ENCODE data around the gene CHPF2.

Gene CHPF2

GRCh38 chr7:151232091-151232916 is at the start of gene CHPF2:
CHPF2 (plus strand) TSS chr7:151232483; CDS start chr7:151234012, 1,529 bp downstream.
- DNase-seq (ENCODE audit: low spot score) = peak; percentile 87

GRCh38 chr7:151185762-151186639 is 46.3 kb upstream of the CHPF2 start:
- DNase-seq (ENCODE audit: low spot score) = no peak

DNA sequence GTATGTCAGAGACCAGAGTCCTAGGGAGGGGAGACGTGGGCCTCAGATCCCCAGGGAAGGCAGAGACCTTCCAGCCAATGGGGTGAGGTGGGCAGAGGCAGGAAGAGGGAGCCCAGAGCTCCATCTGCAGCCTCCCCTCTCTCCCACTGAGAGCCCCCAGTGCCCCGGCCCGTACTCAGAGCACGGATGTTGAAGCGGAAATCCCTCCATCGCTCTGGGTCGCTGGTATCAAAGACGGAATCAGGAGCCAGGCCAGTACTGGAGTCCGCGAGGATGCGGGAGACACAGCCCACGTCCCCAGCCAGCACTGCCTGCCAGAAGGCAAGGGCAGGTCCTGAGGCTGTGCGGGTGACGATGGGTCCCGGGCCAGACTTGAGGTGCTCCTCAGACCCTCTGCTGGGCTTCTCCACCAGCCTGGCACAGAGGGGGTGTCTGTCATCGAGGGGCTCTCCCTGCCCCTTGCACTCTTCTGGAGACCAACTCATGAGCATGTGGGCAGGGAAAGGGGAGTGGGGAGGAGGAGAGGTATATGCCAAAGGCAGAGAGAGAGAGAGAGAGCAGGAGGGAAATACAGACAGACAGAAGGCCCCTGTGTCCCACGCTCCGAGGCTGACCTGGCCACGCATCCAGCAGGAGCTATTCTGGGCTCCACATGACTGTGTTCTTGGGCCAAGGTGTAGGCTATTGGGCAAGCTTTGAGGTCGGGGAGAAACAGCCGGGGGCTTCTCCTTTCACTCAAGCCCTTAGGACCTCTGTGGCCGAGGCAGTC is 45.5 kb upstream of the CHPF2 start, which contains the start of gene ASB10:
Gene ASB10 (minus strand): TSS at position 611 of the 769 bp plus-strand sequence. CDS start 120 bp downstream, at position 491.
- DNase-seq (ENCODE audit: low spot score) = no peak

DNA sequence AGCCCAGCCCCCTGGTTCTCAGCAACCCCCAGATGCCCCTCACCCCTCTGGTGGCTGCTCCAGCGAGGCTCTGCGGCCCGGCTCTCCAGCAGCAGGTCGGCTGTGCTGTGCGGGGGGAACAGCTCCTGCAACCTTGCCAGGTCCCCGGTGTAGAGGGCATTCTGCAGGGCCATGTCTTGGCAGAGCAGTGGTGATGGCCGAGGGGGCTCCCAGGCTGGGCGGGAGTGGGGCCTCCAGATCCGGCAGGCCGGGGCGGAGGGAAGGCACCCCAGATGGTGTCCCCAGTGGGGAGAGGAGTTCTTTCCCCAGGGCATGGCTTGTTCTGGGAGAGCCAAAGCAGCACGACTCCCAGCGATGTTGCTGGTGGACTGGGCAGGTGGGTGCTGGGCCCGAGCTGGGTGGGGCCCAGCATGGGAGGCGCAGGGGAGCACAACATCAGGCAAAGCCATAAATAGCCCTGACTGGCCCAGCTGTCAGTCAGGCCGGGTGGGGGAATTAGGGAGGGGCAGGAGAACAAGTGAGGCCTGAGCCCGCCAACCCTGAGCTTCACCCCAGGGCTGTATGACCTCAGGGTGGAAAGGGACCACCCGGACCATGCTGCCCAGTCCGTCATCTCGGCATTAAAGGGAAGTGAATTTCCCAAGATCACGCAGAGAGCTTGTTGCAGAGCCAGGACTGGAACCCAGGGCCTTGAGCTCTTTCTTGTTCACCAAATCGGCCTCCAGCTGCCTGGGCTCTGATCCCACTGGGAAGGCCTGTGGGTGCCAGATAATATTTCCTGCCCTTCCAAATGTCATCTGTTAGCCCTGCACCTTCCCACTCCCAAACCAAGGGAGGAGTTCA is 44.7 kb upstream of the CHPF2 start:
- DNase-seq (ENCODE audit: low spot score) = no peak

GRCh38 chr7:151188252-151188542 is 44.1 kb upstream of the CHPF2 start:
- no peak for DNase-seq (ENCODE audit: low spot score)

- DNase-seq (ENCODE audit: low spot score) = no peak
Measured at GRCh38 chr7:151189038-151189437, 43.2 kb upstream of the CHPF2 start.

GRCh38 chr7:151191544-151191943 is 40.7 kb upstream of the CHPF2 start:
- no peak for DNase-seq (ENCODE audit: low spot score)

GRCh38 chr7:151192002-151192539 is 40.2 kb upstream of the CHPF2 start:
- DNase-seq (ENCODE audit: low spot score) = no peak

DNA sequence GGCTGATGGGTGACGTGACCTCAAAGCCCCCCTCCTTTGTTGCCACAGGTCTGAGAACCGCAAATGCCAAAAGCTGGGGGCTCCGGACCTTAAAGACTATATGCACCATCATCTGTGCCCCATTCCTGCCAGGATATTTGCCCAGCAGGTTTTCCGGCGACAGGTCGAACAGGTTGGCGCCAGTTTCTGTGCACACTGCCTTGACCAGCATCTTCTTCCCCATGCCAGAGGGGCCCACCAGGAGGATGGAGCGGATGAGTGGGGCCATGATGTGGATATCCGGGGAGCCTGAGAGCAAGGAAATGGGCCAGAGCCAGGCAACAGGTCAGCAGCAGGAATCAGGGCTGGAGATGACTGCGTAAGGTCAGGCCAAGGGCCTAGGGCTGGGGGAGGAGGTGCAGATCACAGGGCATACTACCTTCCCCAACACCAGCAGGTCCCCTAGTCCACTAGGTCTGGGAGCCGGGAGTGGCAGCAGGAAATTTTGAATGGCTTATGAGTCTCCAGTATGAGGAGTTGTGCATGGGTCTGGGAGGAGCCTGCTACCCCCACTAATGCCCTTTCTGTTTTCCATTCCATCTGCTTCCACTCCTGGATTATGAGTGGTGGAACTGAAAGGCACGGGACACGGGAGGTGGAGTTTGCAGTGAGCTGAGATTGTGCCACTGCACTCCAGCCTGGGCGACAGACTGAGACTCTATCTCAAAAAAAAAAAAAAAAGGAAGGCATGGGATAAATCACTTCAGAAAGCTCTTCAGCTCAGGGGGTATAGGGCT is 38.9 kb upstream of the CHPF2 start:
- no peak for DNase-seq (ENCODE audit: low spot score)

- DNase-seq (ENCODE audit: low spot score) = no peak
Measured at GRCh38 chr7:151194188-151194587, 38.1 kb upstream of the CHPF2 start.

DNA sequence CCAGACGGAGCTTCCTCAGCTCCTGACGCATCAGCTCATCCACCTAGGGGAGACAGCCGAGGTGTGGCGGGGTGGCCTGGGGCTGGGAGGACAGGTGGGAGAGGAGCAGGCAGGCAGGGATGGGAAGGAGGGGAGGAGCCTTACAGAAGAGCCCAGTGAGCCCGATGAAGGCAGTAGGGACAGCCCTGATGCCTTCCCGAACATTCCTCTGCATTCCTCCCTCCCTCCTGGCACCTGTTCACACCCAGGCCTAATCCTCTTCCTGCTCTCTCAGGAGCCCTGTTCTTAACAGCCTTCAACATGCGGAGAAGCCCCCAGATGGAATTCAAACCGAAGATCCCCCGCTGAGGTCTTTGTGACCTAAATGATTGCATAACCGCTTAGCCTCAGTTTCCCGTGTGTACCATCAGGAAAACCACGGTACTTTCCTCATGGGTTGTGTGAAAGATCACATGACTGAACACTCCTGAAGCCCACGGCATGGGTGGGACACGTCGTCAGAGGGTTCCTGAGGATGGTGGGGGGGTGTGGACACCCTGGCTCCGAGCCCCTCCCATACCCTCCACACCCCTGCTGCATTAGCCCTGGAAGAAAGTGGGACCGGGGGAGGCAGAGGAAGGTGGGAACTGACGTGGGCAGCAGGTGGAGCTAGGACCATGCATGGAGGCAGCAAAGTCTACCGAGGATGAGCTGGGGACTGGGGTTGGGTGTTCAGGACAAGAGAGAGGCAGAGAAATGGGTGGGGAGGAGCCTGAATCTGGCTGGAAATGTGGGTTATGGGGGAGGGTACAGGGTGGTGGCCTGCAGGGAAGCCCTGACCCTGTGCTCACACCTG is 36.5 kb upstream of the CHPF2 start:
- DNase-seq (ENCODE audit: low spot score) = no peak

DNA sequence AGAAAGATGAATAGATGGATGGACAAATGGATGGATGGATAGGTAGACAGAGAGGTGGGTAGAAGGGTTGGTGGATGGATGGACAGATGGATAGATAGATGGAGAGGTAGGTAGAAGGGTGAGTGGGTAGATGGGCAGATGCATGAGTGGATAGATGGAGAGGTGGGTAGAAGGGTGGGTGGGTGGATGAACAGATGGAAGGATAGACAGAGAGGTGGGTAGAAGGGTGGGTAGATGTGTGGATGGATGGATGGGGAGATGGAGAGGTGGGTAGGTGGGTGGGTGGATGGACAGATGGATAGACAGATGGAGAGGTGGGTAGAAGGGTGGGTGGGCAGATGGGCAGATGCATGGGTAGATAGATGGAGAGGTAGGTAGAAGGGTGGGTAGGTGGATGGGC is 34.4 kb upstream of the CHPF2 start:
- DNase-seq (ENCODE audit: low spot score) = no peak

DNA sequence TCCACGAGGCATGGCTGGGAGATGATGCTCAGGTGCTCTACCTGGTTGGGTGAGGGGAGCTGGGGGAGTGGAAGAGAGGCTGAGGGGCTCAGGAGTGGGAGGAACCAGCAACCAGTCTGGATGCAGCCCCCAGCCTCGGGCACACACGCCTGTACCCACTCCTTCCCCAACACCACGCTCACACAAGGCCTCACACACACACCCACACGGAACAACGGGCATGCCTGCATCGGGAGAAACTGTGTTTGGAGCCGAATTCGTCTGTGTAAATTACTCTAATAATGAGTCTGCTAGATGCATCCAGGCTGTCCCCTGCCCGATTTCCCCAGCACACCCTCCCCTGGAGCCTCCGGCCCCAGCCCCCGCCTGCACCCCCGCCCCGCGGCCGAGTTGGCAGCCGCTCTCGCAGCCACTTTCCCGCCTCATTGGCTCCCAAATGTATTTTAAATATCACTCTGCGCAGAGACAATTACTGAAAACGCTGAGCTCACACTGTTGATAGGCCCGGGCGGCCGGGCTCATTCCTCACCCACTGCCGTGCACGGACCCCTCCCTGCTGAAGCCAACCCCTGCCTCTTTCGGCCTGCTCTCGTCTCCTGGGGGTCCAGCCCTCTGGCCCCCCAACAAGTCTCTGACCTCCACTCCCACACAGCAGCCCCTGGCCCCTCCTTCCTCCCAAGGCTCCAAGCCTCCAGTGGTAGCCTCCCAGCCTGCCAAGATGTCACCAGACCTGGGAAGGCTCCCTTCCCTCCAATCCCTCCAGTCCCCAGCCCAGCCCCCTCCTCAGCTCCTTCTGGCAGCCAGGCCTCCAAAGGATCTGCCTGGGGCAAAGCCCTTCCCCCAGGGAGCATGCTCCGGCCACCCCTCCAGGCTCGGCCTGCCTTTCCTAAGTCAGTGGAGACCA is 33.1 kb upstream of the CHPF2 start:
- no peak for DNase-seq (ENCODE audit: low spot score)

GRCh38 chr7:151201344-151201743 is 30.9 kb upstream of the CHPF2 start:
- no peak for DNase-seq (ENCODE audit: low spot score)

- DNase-seq (ENCODE audit: low spot score) = no peak
Measured at GRCh38 chr7:151201751-151202150, 30.5 kb upstream of the CHPF2 start.

GRCh38 chr7:151202836-151203235 is 29.4 kb upstream of the CHPF2 start:
- no peak for DNase-seq (ENCODE audit: low spot score)

- DNase-seq (ENCODE audit: low spot score) = no peak
Measured at GRCh38 chr7:151204383-151205032, 27.8 kb upstream of the CHPF2 start.

DNA sequence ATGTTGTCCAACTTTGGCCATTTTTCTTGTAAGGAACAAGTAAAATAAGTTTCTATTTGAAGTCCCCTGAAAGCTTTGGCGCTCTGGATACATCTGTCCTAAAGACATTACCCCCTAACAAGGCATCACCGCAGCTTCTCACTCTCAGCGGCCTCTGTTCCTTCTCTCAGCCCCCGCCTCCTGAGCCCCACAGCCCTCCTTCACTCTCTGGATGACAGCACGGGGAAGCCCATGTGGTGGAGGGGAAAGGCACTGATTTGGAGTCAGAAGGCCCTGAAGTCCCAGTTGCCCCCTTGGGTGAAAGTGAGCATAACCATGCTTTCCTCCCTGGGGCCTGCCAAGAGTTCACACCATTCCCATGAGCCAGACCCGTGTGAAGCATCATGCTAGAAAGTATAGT is 26.6 kb upstream of the CHPF2 start:
- DNase-seq (ENCODE audit: low spot score) = no peak

Measured in SW480 (cell line).